ENCODE results near the gene TNXB. TPM values are rescaled to one million over a fixed set of nuclear protein-coding genes. Genes with fewer than 3 reads are reported as not detected.
"Not testable (repeated sequence)": the region's sequence is repeated elsewhere in the genome, so short reads cannot be mapped to it uniquely, and the experiment has no call there.

Gene TNXB
- total and polyA plus RNA-seq, 8 donors, result 15.1 to 408 (median 44.6) TPM

DNA sequence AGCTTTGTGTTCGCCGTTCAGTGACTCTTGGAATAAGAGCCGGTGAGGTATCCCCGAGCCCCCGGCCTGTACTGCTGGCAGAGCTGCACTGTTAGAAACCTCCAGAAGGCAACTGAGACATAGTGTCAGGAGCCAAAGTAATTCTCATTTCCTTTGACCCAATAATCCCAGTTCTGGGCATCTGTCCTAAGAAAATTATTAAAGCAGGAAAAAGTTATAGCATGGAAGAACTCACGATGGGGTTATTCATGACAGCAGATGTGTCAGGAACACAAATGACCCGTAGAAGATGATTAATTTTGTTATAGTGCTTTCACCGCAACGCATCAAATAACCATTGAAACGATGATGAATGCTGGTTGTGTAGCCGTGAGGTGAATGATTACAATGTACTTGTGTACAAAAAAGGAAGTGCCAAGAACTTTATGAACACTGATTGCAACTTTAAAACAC is 50.6 kb downstream of the TNXB start:
- 74 to 86% (median 81%) methylated on average over 11 of the region's 11 CpGs for WGBS, 5 donors
- Histone ChIP-seq H3K4me1 (no peaks in the 10 kb centered on the region), H3K27ac (no peak overlapping the region), H3K4me3 (no peak overlapping the region), H3K27me3 (no peaks in the 10 kb centered on the region), H3K36me3 (peaks cover 0 to 47% (median 32%) of the 10 kb centered on the region in 4 donors), H3K9me3 (no peaks in the 10 kb centered on the region)
- intact Hi-C loops (cut with DNase I; ENCODE audit: low total_unique reads), result no loop called here
- DNase-seq, result no peak
- TF ChIP-seq POLR2AphosphoS5 (IDR thresholded peaks at IDR 0.05) (no peak), POLR2A (IDR thresholded peaks at IDR 0.05) (no peak), CTCF (IDR thresholded peaks at IDR 0.05) (no peak), EP300 (IDR thresholded peaks at IDR 0.05) (no peak)

GRCh38 chr6:32057966-32058365 is 51.2 kb downstream of the TNXB start:
- no peak for TF ChIP-seq POLR2AphosphoS5 (IDR thresholded peaks at IDR 0.05)
- TF ChIP-seq POLR2A (IDR thresholded peaks at IDR 0.05), result no peak
- TF ChIP-seq EP300 (IDR thresholded peaks at IDR 0.05), result no peak
- TF ChIP-seq CTCF (IDR thresholded peaks at IDR 0.05), result no peak
- H3K36me3 ChIP-seq, result peaks cover 0 to 51% (median 34%) of the 10 kb centered on the region in 4 donors
- no peaks in the 10 kb centered on the region for H3K9me3 ChIP-seq
- H3K27ac ChIP-seq, result no peak overlapping the region
- H3K4me1 ChIP-seq, result no peaks in the 10 kb centered on the region
- H3K4me3 ChIP-seq, result no peak overlapping the region
- intact Hi-C loops (cut with DNase I; ENCODE audit: low total_unique reads), result no loop called here
- 82 to 90% (median 86%) methylated on average over 13 to 17 of the region's 17 CpGs for WGBS, 5 donors
- H3K27me3 ChIP-seq, result no peaks in the 10 kb centered on the region
- no peak for DNase-seq

- Histone ChIP-seq H3K4me1 (no peaks in the 10 kb centered on the region), H3K27ac (no peak overlapping the region), H3K4me3 (no peak overlapping the region), H3K36me3 (peaks cover 0 to 46% (median 25%) of the 10 kb centered on the region in 4 donors), H3K9me3 (no peaks in the 10 kb centered on the region), H3K27me3 (no peaks in the 10 kb centered on the region)
- WGBS, 5 donors, result 87 to 96% (median 93%) methylated on average over 6 to 7 of the region's 7 CpGs
- intact Hi-C loops (cut with DNase I; ENCODE audit: low total_unique reads), result no loop called here
- DNase-seq, result no peak
- TF ChIP-seq EP300 (IDR thresholded peaks at IDR 0.05) (no peak), POLR2A (IDR thresholded peaks at IDR 0.05) (no peak), POLR2AphosphoS5 (IDR thresholded peaks at IDR 0.05) (no peak), CTCF (IDR thresholded peaks at IDR 0.05) (no peak)
These were observed 52.9 kb downstream of the TNXB start for GRCh38 chr6:32056254-32056653.

GRCh38 chr6:32055756-32056155 is 53.4 kb downstream of the TNXB start:
- H3K4me3 ChIP-seq; H3K27me3 ChIP-seq; H3K4me1 ChIP-seq; H3K9me3 ChIP-seq; H3K27ac ChIP-seq; DNase-seq; intact Hi-C loops (cut with DNase I; ENCODE audit: low total_unique reads): not testable (repeated sequence)
- peaks cover 0 to 42% (median 22%) of the 10 kb centered on the region in 4 donors for H3K36me3 ChIP-seq
- WGBS, 5 donors, result 89 to 95% (median 93%) methylated on average over 18 to 21 of the region's 21 CpGs

DNA sequence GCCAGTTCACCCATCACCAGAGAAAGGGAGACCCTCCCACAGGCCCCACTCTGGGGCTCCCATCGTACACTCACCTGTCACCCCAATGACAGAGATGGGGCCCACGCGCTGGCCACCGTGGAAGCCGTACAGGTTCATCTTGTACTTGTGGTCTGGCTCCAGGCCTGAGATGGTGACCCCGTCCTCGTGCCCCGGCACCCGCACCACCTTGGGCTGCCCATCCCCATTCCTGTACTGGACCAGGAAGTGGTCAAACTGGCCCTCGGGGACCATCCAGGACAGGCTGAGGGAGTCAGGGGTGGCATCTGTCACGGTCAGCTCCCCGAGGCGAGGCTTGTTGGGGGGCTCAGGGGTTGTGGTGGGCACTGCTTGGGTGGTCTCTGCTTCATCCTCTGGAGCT is 55.8 kb downstream of the TNXB start:
- intact Hi-C loops (cut with DNase I; ENCODE audit: low total_unique reads); H3K9me3 ChIP-seq; DNase-seq; H3K27me3 ChIP-seq; H3K27ac ChIP-seq; H3K4me1 ChIP-seq; H3K4me3 ChIP-seq: not testable (repeated sequence)
- WGBS, 5 donors, result 82 to 94% (median 88%) methylated on average over 3 to 13 of the region's 13 CpGs
- peaks cover 0 to 38% (median 17%) of the 10 kb centered on the region in 4 donors for H3K36me3 ChIP-seq

DNA sequence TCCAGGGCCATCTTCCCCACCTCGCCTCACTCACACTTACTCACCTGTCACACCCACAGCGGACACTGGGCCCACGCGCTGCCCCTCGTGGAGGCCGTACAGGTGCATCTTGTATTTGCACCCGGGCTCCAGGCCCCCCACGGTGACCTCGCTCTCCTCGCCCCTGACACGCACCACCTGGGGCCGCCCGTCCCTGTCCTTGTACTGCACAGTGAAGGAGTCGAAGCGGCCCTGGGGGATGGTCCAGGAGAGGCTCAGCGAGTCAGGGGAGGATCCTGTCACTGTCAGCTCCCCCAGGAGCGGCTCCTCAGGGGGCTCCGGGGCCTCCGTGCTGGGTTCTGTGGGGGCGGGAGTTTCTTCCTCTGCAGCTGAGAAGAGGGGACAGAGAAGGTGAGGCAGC is 56.5 kb downstream of the TNXB start:
- WGBS, 5 donors, result 66 to 87% (median 84%) methylated on average over 12 to 20 of the region's 20 CpGs
- DNase-seq; H3K9me3 ChIP-seq; H3K27me3 ChIP-seq; H3K27ac ChIP-seq; intact Hi-C loops (cut with DNase I; ENCODE audit: low total_unique reads); H3K4me3 ChIP-seq: not testable (repeated sequence)
- peaks cover 0 to 31% (median 12%) of the 10 kb centered on the region in 4 donors for H3K36me3 ChIP-seq
- peaks cover 8 to 11% (median 10%) of the 10 kb centered on the region in 4 donors for H3K4me1 ChIP-seq
